H9 (cell line): ENCODE results near the gene PTK6. TPM values are rescaled to one million over a fixed set of nuclear protein-coding genes. Genes with fewer than 3 reads are reported as not detected.

ENCODE experiments used
- DNase-seq: peaks from one replicate; pipeline ENCODE4 v3.0.0-alpha.2; 2017
- H2AFZ ChIP-seq: one replicate; pipeline ENCODE4 v1.6.1; 2013; ENCODE audit warnings: mild to moderate bottlenecking, low read length, control low read depth, moderate library complexity
- H2AK5ac ChIP-seq: 2 replicates; pipeline ENCODE4 v1.6.1; 2013; ENCODE audit warnings: low read length, control low read depth, mixed read lengths; ENCODE audit not compliant: insufficient read length
- H2BK120ac ChIP-seq: one replicate; pipeline ENCODE4 v1.6.1; 2013; ENCODE audit warnings: low read depth, mild to moderate bottlenecking, low read length, control low read depth, inconsistent platforms; ENCODE audit not compliant: poor library complexity, severe bottlenecking
- H2BK12ac ChIP-seq: 2 replicates; pipeline ENCODE4 v1.6.1; 2013; ENCODE audit warnings: low read length, control low read depth, mixed read lengths, low read depth; ENCODE audit not compliant: insufficient read length
- H2BK15ac ChIP-seq: 2 replicates; pipeline ENCODE4 v1.6.1; 2013; ENCODE audit warnings: low read depth, low read length, control low read depth
- H2BK20ac ChIP-seq: one replicate; pipeline ENCODE4 v1.6.1; 2013; ENCODE audit warnings: low read depth, mild to moderate bottlenecking, low read length, control low read depth, inconsistent platforms; ENCODE audit not compliant: poor library complexity, severe bottlenecking
- H2BK5ac ChIP-seq: 2 replicates; pipeline ENCODE4 v1.6.1; 2013; ENCODE audit warnings: low read length, control low read depth, mixed read lengths; ENCODE audit not compliant: insufficient read length
- H3K14ac ChIP-seq: 2 replicates; pipeline ENCODE4 v1.6.1; 2013; ENCODE audit warnings: low read length, control low read depth; ENCODE audit not compliant: insufficient read depth
- H3K18ac ChIP-seq: 2 replicates; pipeline ENCODE4 v1.6.1; 2013; ENCODE audit warnings: low read depth, mild to moderate bottlenecking, mixed read lengths, low read length, control low read depth; ENCODE audit not compliant: insufficient read length
- H3K23ac ChIP-seq: 2 replicates; pipeline ENCODE4 v1.6.1; 2013; ENCODE audit warnings: low read length, control low read depth, mixed read lengths, low read depth; ENCODE audit not compliant: insufficient read length
- H3K23me2 ChIP-seq: 2 replicates; pipeline ENCODE4 v1.6.1; 2013; ENCODE audit warnings: low read depth, mild to moderate bottlenecking, mixed read lengths, low read length, control low read depth; ENCODE audit not compliant: insufficient read length, poor library complexity, severe bottlenecking
- H3K27ac ChIP-seq: 2 replicates; pipeline ENCODE4 v1.5.1; 2013; ENCODE audit warnings: low read length, control low read depth, mixed read lengths, low read depth; ENCODE audit not compliant: insufficient read length
- H3K27me3 ChIP-seq: 2 replicates; pipeline ENCODE4 v1.6.1; 2013; ENCODE audit warnings: low read length, control low read depth, inconsistent platforms; ENCODE audit not compliant: insufficient read depth
- H3K4ac ChIP-seq: 2 replicates; pipeline ENCODE4 v1.6.1; 2013; ENCODE audit warnings: low read depth, mild to moderate bottlenecking, control low read depth, inconsistent platforms, low read length, moderate library complexity
- H3K4me1 ChIP-seq: 2 replicates; pipeline ENCODE4 v1.6.1; 2013; ENCODE audit warnings: low read length, control low read depth, inconsistent platforms; ENCODE audit not compliant: insufficient read depth
- H3K4me2 ChIP-seq: 2 replicates; pipeline ENCODE4 v1.6.1; 2013; ENCODE audit warnings: low read length, control low read depth, mixed read lengths; ENCODE audit not compliant: insufficient read length, insufficient read depth
- H3K56ac ChIP-seq: 2 replicates; pipeline ENCODE4 v1.6.1; 2013; ENCODE audit warnings: low read depth, mild to moderate bottlenecking, mixed read lengths, low read length, control low read depth; ENCODE audit not compliant: insufficient read length
- H3K79me1 ChIP-seq: 2 replicates; pipeline ENCODE4 v1.6.1; 2013; ENCODE audit warnings: low read depth, mild to moderate bottlenecking, moderate library complexity, low read length, control low read depth, inconsistent platforms; ENCODE audit not compliant: insufficient read depth, poor library complexity, severe bottlenecking
- H3K79me2 ChIP-seq: 2 replicates; pipeline ENCODE4 v1.6.1; 2013; ENCODE audit warnings: low read length, control low read depth, inconsistent platforms; ENCODE audit not compliant: insufficient read depth
- H3K9ac ChIP-seq: 2 replicates; pipeline ENCODE4 v1.6.1; 2013; ENCODE audit warnings: low read length, control low read depth, mixed read lengths; ENCODE audit not compliant: insufficient read length; ENCODE audit errors: extremely low read depth
- H3K9me3 ChIP-seq: one replicate; pipeline ENCODE4 v1.6.1; 2013; ENCODE audit warnings: low read depth, low read length, inconsistent platforms; ENCODE audit not compliant: control insufficient read depth
- H3T11ph ChIP-seq: one replicate; pipeline ENCODE4 v1.6.1; 2013; ENCODE audit warnings: mild to moderate bottlenecking, low read length, control low read depth, inconsistent platforms
- H4K20me1 ChIP-seq: one replicate; pipeline ENCODE4 v1.6.1; 2013; ENCODE audit not compliant: control insufficient read depth, insufficient read length, insufficient read depth
- H4K5ac ChIP-seq: 2 replicates; pipeline ENCODE4 v1.6.1; 2013; ENCODE audit warnings: low read depth, mild to moderate bottlenecking, mixed read lengths, low read length, control low read depth; ENCODE audit not compliant: insufficient read length
- H4K8ac ChIP-seq: replicated peaks from 2 replicates; pipeline ENCODE4 v1.6.1; 2013; ENCODE audit warnings: low read length, control low read depth, mixed read lengths, low read depth; ENCODE audit not compliant: insufficient read length
- H4K91ac ChIP-seq: 2 replicates; pipeline ENCODE4 v1.6.1; 2013; ENCODE audit warnings: low read depth, mild to moderate bottlenecking, moderate library complexity, mixed read lengths, low read length, control low read depth; ENCODE audit not compliant: insufficient read length
- H3K27ac Mint-ChIP-seq, 3 experiments: 2 replicates in 2 of 3; 3 replicates in 1 of 3; pipeline ENCODE4 v1.8.0; 2020 to 2021; ENCODE audit warnings: mixed read lengths in 3 of 3, mild to moderate bottlenecking in 1 of 3, moderate library complexity in 1 of 3
- H3K27me3 Mint-ChIP-seq: 2 replicates; pipeline ENCODE4 v1.8.0; 2021; ENCODE audit warnings: low read depth, mild to moderate bottlenecking, moderate library complexity, mixed read lengths
- H3K36me3 Mint-ChIP-seq, 3 experiments: 2 replicates in 2 of 3; 3 replicates in 1 of 3; pipeline ENCODE4 v1.8.0; 2020 to 2021; ENCODE audit warnings: low read depth in 3 of 3, mixed read lengths in 3 of 3; ENCODE audit not compliant: insufficient read depth in 1 of 3
- H3K4me1 Mint-ChIP-seq, 2 experiments: 2 replicates each; pipeline ENCODE4 v1.8.0; 2020; ENCODE audit warnings: mixed read lengths in 2 of 2
- H3K4me3 Mint-ChIP-seq, 2 experiments: 2 replicates in 1 of 2; 3 replicates in 1 of 2; pipeline ENCODE4 v1.8.0; 2020 to 2021; ENCODE audit warnings: mild to moderate bottlenecking in 2 of 2, mixed read lengths in 2 of 2, moderate library complexity in 1 of 2
- H3K9me3 Mint-ChIP-seq, 2 experiments: 2 replicates in 1 of 2; 3 replicates in 1 of 2; pipeline ENCODE4 v1.8.0; 2020; ENCODE audit warnings: mild to moderate bottlenecking in 2 of 2, mixed read lengths in 2 of 2, moderate library complexity in 1 of 2
- CTCF ChIP-seq: fragments of 200-600 bp; sonication (generic); conservative IDR thresholded peaks from 3 replicates; pipeline ENCODE4 v1.8.0; 2021; ENCODE audit warnings: antibody characterized with exemption, mild to moderate bottlenecking
- WGBS: extraction: QIAGEN DNeasy Blood & Tissue Kit; methylation state at CpG from one replicate; pipeline ENCODE4 v1.1.7; 2013; ENCODE audit warnings: missing lambda C conversion rate, low lambda C conversion rate, mixed read lengths; ENCODE audit not compliant: insufficient read length; ENCODE audit errors: extremely low coverage; 5-methylcytosine and 5-hydroxymethylcytosine counted together
- total RNA-seq: library from RNA; stranded (reverse); gene quantifications from 2 replicates; pipeline ENCODE4 v1.2.1, GENCODE V29; 2021

The PTK6 gene
- total RNA-seq, 1 experiment from 2014 or later: 0.46 TPM

GRCh38 chr20:63488315-63489251 lies 48.6 kb downstream of the PTK6 start:
- no peak overlapping the region for H2BK15ac ChIP-seq
- Mint-ChIP-seq H3K27me3 (peaks cover 51% of the 10 kb centered on the region), H3K27ac (no peak overlapping the region), H3K36me3 (peaks cover 15 to 22% (median 17%) of the 10 kb centered on the region in 3 experiments), H3K9me3 (peaks cover 3 to 15% of the 10 kb centered on the region in 2 experiments; a peak in 4 of 5 replicates), H3K4me3 (peak overlapping the region; percentile 34 to 66; a peak in 3 of 5 replicates), H3K4me1 (peaks cover 3 to 8% of the 10 kb centered on the region in 2 experiments; a peak in 3 of 4 replicates)
- H4K5ac ChIP-seq: no peak overlapping the region
- no peak overlapping the region for H2BK120ac ChIP-seq
- no peak overlapping the region for H4K91ac ChIP-seq
- H3K9ac ChIP-seq: no peak overlapping the region
- H2BK20ac ChIP-seq: no peak overlapping the region
- H4K20me1 ChIP-seq: no peaks in the 10 kb centered on the region
- no peaks in the 10 kb centered on the region for H3K79me2 ChIP-seq
- no peak for DNase-seq
- no peak overlapping the region for H3K18ac ChIP-seq
- H3K4ac ChIP-seq: no peak overlapping the region
- H3K4me2 ChIP-seq: no peak overlapping the region
- no peak overlapping the region for H2AFZ ChIP-seq
- H4K8ac ChIP-seq: no peak overlapping the region
- H3K27ac ChIP-seq: no peak overlapping the region
- H2BK5ac ChIP-seq: no peak overlapping the region
- no peaks in the 10 kb centered on the region for H3K4me1 ChIP-seq
- H3K14ac ChIP-seq: no peak overlapping the region
- WGBS: no CpG with 5 or more reads among the region's 83 CpGs
- H3K23ac ChIP-seq: no peak overlapping the region
- no peak overlapping the region for H3T11ph ChIP-seq
- H3K79me1 ChIP-seq: no peaks in the 10 kb centered on the region
- no peak overlapping the region for H2BK12ac ChIP-seq
- H3K27me3 ChIP-seq: no peaks in the 10 kb centered on the region; the same call in 1 of the 2 replicates
- no peak overlapping the region for H3K56ac ChIP-seq
- H3K23me2 ChIP-seq: no peaks in the 10 kb centered on the region
- no peaks in the 10 kb centered on the region for H3K9me3 ChIP-seq
- TF ChIP-seq CTCF: no peak
- H2AK5ac ChIP-seq: no peak overlapping the region
